ENCODE results near the gene PYURF. TPM values are rescaled to one million over a fixed set of nuclear protein-coding genes. Genes with fewer than 3 reads are reported as not detected.

Gene PYURF
- polyA plus RNA-seq, 1 experiment, result 34.9 TPM

GRCh38 chr4:88537709-88538108 is 14.1 kb upstream of the PYURF start:
- Histone ChIP-seq H3K4me3 (ENCODE audit: low read depth, low read length) (no peak overlapping the region), H3K27me3 (ENCODE audit: control insufficient read depth, insufficient read depth, low read length) (no peaks in the 10 kb centered on the region), H3K36me3 (ENCODE audit: control insufficient read depth, insufficient read depth, low read length) (no peaks in the 10 kb centered on the region)
- TF ChIP-seq CTCF (IDR thresholded peaks at IDR 0.05; ENCODE audit: insufficient read depth, low read depth, low read length), result no peak
- no peak for DNase-seq (ENCODE audit: low read depth)
- POLR2A ChIA-PET, result no interaction called here
- CTCF ChIA-PET, result interaction anchor here (1.0 kb wide), 1 partner anchor 121 kb away, joined by 4 read pairs; no protein-coding TSS in a partner anchor

GRCh38 chr4:88535090-88535755 is 11.6 kb upstream of the PYURF start:
- Histone ChIP-seq H3K36me3 (ENCODE audit: control insufficient read depth, insufficient read depth, low read length) (no peaks in the 10 kb centered on the region), H3K27me3 (ENCODE audit: control insufficient read depth, insufficient read depth, low read length) (no peaks in the 10 kb centered on the region), H3K4me3 (ENCODE audit: low read depth, low read length) (no peak overlapping the region)
- no peak for TF ChIP-seq CTCF (IDR thresholded peaks at IDR 0.05; ENCODE audit: insufficient read depth, low read depth, low read length)
- CTCF ChIA-PET, result interaction anchor here (0.7 kb wide), 1 partner anchor 95 kb away, joined by 3 read pairs; no protein-coding TSS in a partner anchor
- POLR2A ChIA-PET, result no interaction called here
- no peak for DNase-seq (ENCODE audit: low read depth)

- POLR2A ChIA-PET, result no interaction called here
- H3K27me3 ChIP-seq (ENCODE audit: control insufficient read depth, insufficient read depth, low read length), result no peaks in the 10 kb centered on the region
- TF ChIP-seq CTCF (IDR thresholded peaks at IDR 0.05; ENCODE audit: insufficient read depth, low read depth, low read length), result no peak
- H3K36me3 ChIP-seq (ENCODE audit: control insufficient read depth, insufficient read depth, low read length), result no peaks in the 10 kb centered on the region
- no peak overlapping the region for H3K4me3 ChIP-seq (ENCODE audit: low read depth, low read length)
- peak; percentile 69 for DNase-seq (ENCODE audit: low read depth)
- CTCF ChIA-PET, result interaction anchor here (0.7 to 4.1 kb wide), 3 partner anchors 13 to 489 kb away, joined by 3 to 19 read pairs (median 3); no protein-coding TSS in a partner anchor
These were observed 10.6 kb upstream of the PYURF start for GRCh38 chr4:88533937-88534750.

GRCh38 chr4:88533088-88533790 is 9.7 kb upstream of the PYURF start:
- Histone ChIP-seq H3K27me3 (ENCODE audit: control insufficient read depth, insufficient read depth, low read length) (no peaks in the 10 kb centered on the region), H3K36me3 (ENCODE audit: control insufficient read depth, insufficient read depth, low read length) (no peaks in the 10 kb centered on the region), H3K4me3 (ENCODE audit: low read depth, low read length) (no peak overlapping the region)
- ChIA-PET CTCF (interaction anchor here (0.9 to 4.1 kb wide), 6 partner anchors 14 to 490 kb away, joined by 3 to 19 read pairs (median 4); no protein-coding TSS in a partner anchor), POLR2A (no interaction called here)
- no peak for TF ChIP-seq CTCF (IDR thresholded peaks at IDR 0.05; ENCODE audit: insufficient read depth, low read depth, low read length)
- DNase-seq (ENCODE audit: low read depth), result peak; percentile 45

- TF ChIP-seq CTCF (IDR thresholded peaks at IDR 0.05; ENCODE audit: insufficient read depth, low read depth, low read length), result no peak
- H3K36me3 ChIP-seq (ENCODE audit: control insufficient read depth, insufficient read depth, low read length), result no peaks in the 10 kb centered on the region
- ChIA-PET POLR2A (no interaction called here), CTCF (interaction anchor here (0.6 to 4.1 kb wide), 9 partner anchors 8 to 547 kb away, joined by 3 to 19 read pairs (median 6); no protein-coding TSS in a partner anchor)
- H3K4me3 ChIP-seq (ENCODE audit: low read depth, low read length), result no peak overlapping the region
- H3K27me3 ChIP-seq (ENCODE audit: control insufficient read depth, insufficient read depth, low read length), result no peaks in the 10 kb centered on the region
- no peak for DNase-seq (ENCODE audit: low read depth)
These were observed 8.0 kb upstream of the PYURF start for GRCh38 chr4:88531549-88531948.

All from BJ (cell line).